H1 (cell line): Measurements from ENCODE around the gene DYNC1H1. TPM values are rescaled to one million over a fixed set of nuclear protein-coding genes. Genes with fewer than 3 reads are reported as not detected.

ENCODE experiments used
- CTCF ChIA-PET: fragments of 300-600 bp; sonication (Branson Sonifier 250); formaldehyde crosslinking; loops from one replicate; lab custom pipeline; 2021; ENCODE audit not compliant: partially characterized antibody; lab: Charles Lee
- POLR2A ChIA-PET: fragments of 300-600 bp; sonication (Branson Sonifier 250); formaldehyde crosslinking; loops from one replicate; lab custom pipeline; 2021; ENCODE audit warnings: inconsistent platforms; ENCODE audit not compliant: partially characterized antibody; lab: Charles Lee
- DNase-seq, 2 experiments: peaks; one replicate each; pipeline versions ENCODE4 v3.0.0 to v3.0.0-alpha.2; 2010 to 2022; ENCODE audit warnings: low spot score in 2 of 2, low read depth in 1 of 2, mixed read lengths in 1 of 2
- FAIRE-seq: peaks from 2 replicates; lab custom pipeline; 2011; peaks lifted over from hg19 to GRCh38; lab: Jason Lieb, UNC
- H2AFZ ChIP-seq: 2 replicates; pipeline ENCODE4 v1.8.1; 2012; ENCODE audit warnings: low read length, inconsistent platforms
- H2AK5ac ChIP-seq: 2 replicates; pipeline ENCODE4 v1.6.1; 2013; ENCODE audit warnings: low read depth, low read length
- H2BK120ac ChIP-seq: replicated peaks from 2 replicates; pipeline ENCODE3; 2013; ENCODE audit warnings: low read depth, low read length, inconsistent platforms
- H2BK12ac ChIP-seq: 2 replicates; pipeline ENCODE4 v1.6.1; 2013; ENCODE audit warnings: low read depth, low read length
- H2BK15ac ChIP-seq: 2 replicates; pipeline ENCODE4 v1.6.1; 2013; ENCODE audit warnings: low read length
- H2BK20ac ChIP-seq: 2 replicates; pipeline ENCODE4 v1.6.1; 2013; ENCODE audit warnings: low read length
- H2BK5ac ChIP-seq: 2 replicates; pipeline ENCODE4 v1.6.1; 2013; ENCODE audit warnings: low read depth, low read length
- H3K14ac ChIP-seq: 2 replicates; pipeline ENCODE4 v1.6.1; 2013; ENCODE audit warnings: inconsistent platforms; ENCODE audit not compliant: insufficient read length
- H3K18ac ChIP-seq: 2 replicates; pipeline ENCODE4 v1.6.1; 2013; ENCODE audit warnings: low read length; ENCODE audit errors: extremely low read depth
- H3K23ac ChIP-seq: 2 replicates; pipeline ENCODE4 v1.6.1; 2013; ENCODE audit warnings: inconsistent platforms; ENCODE audit not compliant: insufficient read length
- H3K23me2 ChIP-seq: 2 replicates; pipeline ENCODE4 v1.6.1; 2013; ENCODE audit warnings: low read depth, low read length
- H3K27ac ChIP-seq: 2 replicates; pipeline ENCODE4 v1.6.1; 2011; ENCODE audit warnings: low read depth, low read length, inconsistent platforms
- H3K27me3 ChIP-seq, 4 experiments: replicated peaks in 1 of 4; 1 replicate in 1 of 4; 2 replicates in 3 of 4; pipeline versions ENCODE4 v1.6.1 to v1.8.1; 2011 to 2013; ENCODE audit warnings: low read length in 3 of 4, mild to moderate bottlenecking in 3 of 4, inconsistent platforms in 2 of 4, mixed read lengths in 2 of 4, moderate library complexity in 1 of 4; ENCODE audit not compliant: control insufficient read depth in 3 of 4, insufficient read depth in 3 of 4; ENCODE audit errors: extremely low read depth in 1 of 4
- H3K36me3 ChIP-seq, 4 experiments: 2 replicates each; pipeline versions ENCODE4 v1.6.1 to v1.8.1; 2011 to 2013; ENCODE audit warnings: mild to moderate bottlenecking in 4 of 4, low read length in 3 of 4, moderate library complexity in 2 of 4, control low read depth in 1 of 4, inconsistent platforms in 1 of 4; ENCODE audit not compliant: insufficient read depth in 4 of 4, control insufficient read depth in 2 of 4
- H3K4ac ChIP-seq: replicated peaks from 2 replicates; pipeline ENCODE3; 2013; ENCODE audit warnings: low read length, low read depth, mixed read lengths, inconsistent platforms; ENCODE audit not compliant: insufficient read length
- H3K4me1 ChIP-seq, 4 experiments: replicated peaks in 1 of 4; 1 replicate in 1 of 4; 2 replicates in 3 of 4; pipeline versions ENCODE4 v1.6.1 to v1.8.1; 2011 to 2013; ENCODE audit warnings: low read length in 3 of 4, inconsistent platforms in 2 of 4, mixed read lengths in 1 of 4; ENCODE audit not compliant: insufficient read depth in 4 of 4, control insufficient read depth in 3 of 4
- H3K4me2 ChIP-seq, 2 experiments: 2 replicates each; pipeline versions ENCODE4 v1.6.1 to v1.8.1; 2011 to 2013; ENCODE audit warnings: low read depth in 2 of 2, low read length in 2 of 2, control low read depth in 1 of 2, inconsistent platforms in 1 of 2, mild to moderate bottlenecking in 1 of 2; ENCODE audit not compliant: insufficient read depth in 1 of 2
- H3K4me3 ChIP-seq, 4 experiments: fragments of 200-600, 300-600 bp in 1 of 4; sonication (generic), shearing (Covaris generic), sonication (Bioruptor Twin) in 1 of 4; 2 replicates each; pipeline versions ENCODE4 v1.5.1 to v1.8.1; 2011 to 2016; ENCODE audit warnings: low read length in 4 of 4, low read depth in 3 of 4, control low read depth in 2 of 4, inconsistent platforms in 2 of 4, mild to moderate bottlenecking in 2 of 4, mixed read lengths in 1 of 4, moderate library complexity in 1 of 4; ENCODE audit not compliant: insufficient read depth in 2 of 4; ENCODE audit errors: extremely low read depth in 1 of 4
- H3K56ac ChIP-seq: replicated peaks from 2 replicates; pipeline ENCODE3; 2013; ENCODE audit warnings: low read depth, mild to moderate bottlenecking, mixed read lengths, low read length, inconsistent platforms; ENCODE audit not compliant: insufficient read length
- H3K79me1 ChIP-seq: 2 replicates; pipeline ENCODE4 v1.6.1; 2013; ENCODE audit warnings: low read depth, low read length, control low read depth
- H3K79me2 ChIP-seq, 2 experiments: 2 replicates each; pipeline versions ENCODE4 v1.6.1 to v1.8.1; 2012 to 2013; ENCODE audit warnings: low read length in 2 of 2, mild to moderate bottlenecking in 2 of 2, inconsistent platforms in 1 of 2; ENCODE audit not compliant: insufficient read depth in 2 of 2, control insufficient read depth in 1 of 2
- H3K9ac ChIP-seq, 4 experiments: replicated peaks in 1 of 4; 1 replicate in 1 of 4; 2 replicates in 3 of 4; pipeline versions ENCODE4 v1.6.1 to v1.8.1; 2011 to 2013; ENCODE audit warnings: low read depth in 3 of 4, low read length in 3 of 4, control low read depth in 2 of 4, mild to moderate bottlenecking in 2 of 4, moderate library complexity in 2 of 4, inconsistent platforms in 1 of 4; ENCODE audit errors: extremely low read depth in 1 of 4
- H3K9me3 ChIP-seq, 2 experiments: 2 replicates each; pipeline versions ENCODE4 v1.6.1 to v1.8.1; 2012 to 2013; ENCODE audit warnings: mild to moderate bottlenecking in 2 of 2, moderate library complexity in 2 of 2, control low read depth in 1 of 2, inconsistent platforms in 1 of 2, low read depth in 1 of 2, low read length in 1 of 2, mixed read lengths in 1 of 2; ENCODE audit not compliant: insufficient read depth in 2 of 2
- H4K20me1 ChIP-seq, 2 experiments: replicated peaks in 1 of 2; 2 replicates each; pipeline versions ENCODE3 to v1.8.1; 2011 to 2013; ENCODE audit warnings: inconsistent platforms in 2 of 2, low read length in 2 of 2, mild to moderate bottlenecking in 1 of 2; ENCODE audit not compliant: insufficient read depth in 2 of 2, control insufficient read depth in 1 of 2
- H4K5ac ChIP-seq: 2 replicates; pipeline ENCODE4 v1.6.1; 2013; ENCODE audit warnings: low read length, low read depth, mixed read lengths, inconsistent platforms; ENCODE audit not compliant: insufficient read length
- H4K8ac ChIP-seq: 2 replicates; pipeline ENCODE4 v1.8.0; 2013; ENCODE audit warnings: mild to moderate bottlenecking, moderate library complexity, low read length, inconsistent platforms; ENCODE audit not compliant: insufficient read depth; ENCODE audit errors: extremely low read depth
- H4K91ac ChIP-seq: replicated peaks from 2 replicates; pipeline ENCODE3; 2013; ENCODE audit warnings: low read length, mixed read lengths, inconsistent platforms; ENCODE audit not compliant: insufficient read length
- ASH2L ChIP-seq: fragments of 200-600, 300-600 bp; sonication (generic); IDR thresholded peaks from one replicate; pipeline ENCODE4 v1.7.1; 2017; ENCODE audit warnings: low read length
- CHD2 ChIP-seq: IDR thresholded peaks from 2 replicates; pipeline ENCODE4 v1.6.1; 2012; ENCODE audit warnings: low read length, improper control_type of control experiment
- EZH2 ChIP-seq: fragments of 200-600 bp; sonication (generic); IDR thresholded peaks from 2 replicates; pipeline ENCODE4 v1.7.1; 2012; ENCODE audit warnings: low read depth, mild to moderate bottlenecking, moderate library complexity, low read length, inconsistent platforms; ENCODE audit not compliant: severe bottlenecking
- JUN ChIP-seq: IDR thresholded peaks from 2 replicates; pipeline ENCODE4 v1.6.1; 2011; ENCODE audit warnings: low read depth, mild to moderate bottlenecking, improper control_type of control experiment, low read length
- KDM4A ChIP-seq: IDR thresholded peaks from one replicate; pipeline ENCODE4 v1.7.1; 2012; ENCODE audit warnings: low read depth, mild to moderate bottlenecking, moderate library complexity, low read length, inconsistent platforms; ENCODE audit not compliant: severe bottlenecking
- KDM5A ChIP-seq: fragments of 200-600 bp; IDR thresholded peaks from 2 replicates; pipeline ENCODE4 v1.7.1; 2012; ENCODE audit warnings: mild to moderate bottlenecking, low read length, inconsistent platforms, mixed read lengths
- MAFK ChIP-seq: IDR thresholded peaks from 2 replicates; pipeline ENCODE4 v1.6.1; 2012; ENCODE audit warnings: low read depth, mild to moderate bottlenecking, improper control_type of control experiment, low read length
- NRF1 ChIP-seq: IDR thresholded peaks from 2 replicates; pipeline ENCODE4 v1.6.1; 2011; ENCODE audit warnings: mild to moderate bottlenecking, low read depth, low read length, improper control_type of control experiment
- PHF8 ChIP-seq: fragments of 200-600 bp; sonication (generic); conservative IDR thresholded peaks from 2 replicates; pipeline ENCODE4 v1.7.1; 2012; ENCODE audit warnings: low read depth, mild to moderate bottlenecking, inconsistent platforms, low read length, moderate library complexity
- SP1 ChIP-seq: IDR thresholded peaks from 2 replicates; pipeline ENCODE4 v1.6.1; 2011; ENCODE audit warnings: low read depth, low read length
- WGBS, 2 experiments: shearing (Covaris generic) in 1 of 2; methylation state at CpG; one replicate each; pipeline versions ENCODE4 v1.1.6 to v1.1.7; 2013 to 2015; ENCODE audit warnings: low lambda C conversion rate in 2 of 2, mixed read lengths in 2 of 2, inconsistent platforms in 1 of 2, low coverage in 1 of 2, missing lambda C conversion rate in 1 of 2; ENCODE audit not compliant: insufficient replicate concordance in 2 of 2, insufficient coverage in 1 of 2, insufficient read length in 1 of 2; ENCODE audit errors: extremely low coverage in 1 of 2, missing lambda C conversion rate in 1 of 2; 5-methylcytosine and 5-hydroxymethylcytosine counted together
- polyA plus RNA-seq, 7 experiments: library from polyadenylated mRNA; depleted of rRNA in 3 of 7; stranded (reverse) in 5 of 7; unstranded in 2 of 7; fragments of >200 nt in 5 of 7; fragments of 200-250 nt in 2 of 7; gene quantifications; 1 replicate in 5 of 7; 2 replicates in 1 of 7; 4 replicates in 1 of 7; pipeline versions ENCODE4 v1.2.1 to v1.2.3, GENCODE V29; 2011 to 2013; ENCODE audit warnings: missing spikeins in 2 of 7, mixed read lengths in 2 of 7
- total RNA-seq: library from RNA; stranded (reverse); fragmentation: NEBNext Ultra II Directional; extraction: Animal tissue kit (Norgen Biotek cat#: 25700); gene quantifications from 2 replicates; pipeline ENCODE4 v1.2.1, GENCODE V29; 2021
- TF ChIP-seq, protein P1 (sequence below): IDR thresholded peaks from 2 replicates; pipeline ENCODE4 v1.6.1; 2011; ENCODE audit warnings: low read depth, mild to moderate bottlenecking, low read length; ENCODE audit not compliant: insufficient read depth
- TF ChIP-seq, protein P2 (sequence below): IDR thresholded peaks from 2 replicates; pipeline ENCODE4 v1.6.1; 2012; ENCODE audit warnings: inconsistent platforms
- TF ChIP-seq, protein P3 (sequence below): IDR thresholded peaks from 2 replicates; pipeline ENCODE4 v1.6.1; 2012; ENCODE audit warnings: inconsistent platforms

Gene DYNC1H1
- total and polyA plus RNA-seq, 2 of the 8 experiments (the other 6 are each of a cell fraction or from before 2014, with no cell fraction given) = 238 to 387 TPM

DNA sequence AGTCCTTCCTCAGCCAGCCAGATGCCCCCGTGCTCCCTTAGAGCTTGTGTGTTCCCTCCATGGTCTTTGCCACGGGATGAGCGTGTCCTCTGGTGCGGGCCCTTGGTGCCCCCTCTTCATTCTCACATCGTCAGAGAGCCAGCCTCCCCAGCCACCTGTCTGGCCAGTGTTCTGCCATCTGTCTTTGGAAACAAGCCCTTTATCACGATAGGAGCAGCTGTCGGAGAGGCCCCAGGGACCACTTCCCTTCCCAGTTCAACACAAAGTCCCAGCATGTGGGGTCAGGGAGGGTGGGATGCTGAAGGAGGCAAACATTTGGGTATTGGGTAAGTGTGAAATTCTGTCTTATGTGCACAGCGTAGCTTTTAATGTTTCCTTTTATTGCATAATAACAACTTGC, 44.5 kb downstream of the DYNC1H1 start:
- Histone ChIP-seq H2BK15ac (no peak overlapping the region), H4K20me1 (peaks cover 1 to 6% of the 10 kb centered on the region in 2 experiments), H4K8ac (no peak overlapping the region), H3K4me3 (no peak overlapping the region), H3K27ac (no peak overlapping the region), H2AK5ac (no peak overlapping the region), H4K91ac (no peak overlapping the region), H4K5ac (no peak overlapping the region), H2BK12ac (no peak overlapping the region), H2BK20ac (no peak overlapping the region), H3K4ac (no peak overlapping the region), H3K9ac (no peak overlapping the region), H3K23ac (no peak overlapping the region), H3K4me1 (no peaks in the 10 kb centered on the region), H3K36me3 (peaks cover 57 to 98% (median 87%) of the 10 kb centered on the region in 4 experiments), H3K56ac (no peak overlapping the region), H3K14ac (no peak overlapping the region), H2BK5ac (no peak overlapping the region), H3K79me1 (no peaks in the 10 kb centered on the region), H3K18ac (no peak overlapping the region), H3K79me2 (no peaks in the 10 kb centered on the region), H2AFZ (no peak overlapping the region), H3K9me3 (no peaks in the 10 kb centered on the region), H2BK120ac (no peak overlapping the region), H3K23me2 (no peaks in the 10 kb centered on the region), H3K27me3 (no peaks in the 10 kb centered on the region), H3K4me2 (no peak overlapping the region)
- 91% methylated on average over 8 of the region's 8 CpGs; no CpG with 5 or more reads in 1 of the 2 experiments for WGBS, 2 experiments
- FAIRE-seq (no peak), DNase-seq (no peak)
- ChIA-PET POLR2A (interaction anchor here (1.0 kb wide), 1 partner anchor 11 kb away, joined by 3 read pairs; no protein-coding TSS in a partner anchor), CTCF (interaction anchor here (0.6 to 1.6 kb wide), 2 partner anchors 22 to 238 kb away, joined by 4 to 5 read pairs; no protein-coding TSS in a partner anchor)
- TF ChIP-seq EZH2 (no peak), JUN (no peak), ASH2L (no peak), KDM4A (no peak), NRF1 (no peak), KDM5A (no peak), PHF8 (no peak), CHD2 (no peak), MAFK (no peak), SP1 (no peak)
- TF ChIP-seq, protein P1, sequence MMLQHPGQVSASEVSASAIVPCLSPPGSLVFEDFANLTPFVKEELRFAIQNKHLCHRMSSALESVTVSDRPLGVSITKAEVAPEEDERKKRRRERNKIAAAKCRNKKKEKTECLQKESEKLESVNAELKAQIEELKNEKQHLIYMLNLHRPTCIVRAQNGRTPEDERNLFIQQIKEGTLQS = no peak
- TF ChIP-seq, protein P2, sequence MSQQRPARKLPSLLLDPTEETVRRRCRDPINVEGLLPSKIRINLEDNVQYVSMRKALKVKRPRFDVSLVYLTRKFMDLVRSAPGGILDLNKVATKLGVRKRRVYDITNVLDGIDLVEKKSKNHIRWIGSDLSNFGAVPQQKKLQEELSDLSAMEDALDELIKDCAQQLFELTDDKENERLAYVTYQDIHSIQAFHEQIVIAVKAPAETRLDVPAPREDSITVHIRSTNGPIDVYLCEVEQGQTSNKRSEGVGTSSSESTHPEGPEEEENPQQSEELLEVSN = no peak
- TF ChIP-seq, protein P3, sequence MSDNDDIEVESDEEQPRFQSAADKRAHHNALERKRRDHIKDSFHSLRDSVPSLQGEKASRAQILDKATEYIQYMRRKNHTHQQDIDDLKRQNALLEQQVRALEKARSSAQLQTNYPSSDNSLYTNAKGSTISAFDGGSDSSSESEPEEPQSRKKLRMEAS = no peak
